GM12892 (cell line): ENCODE results near the gene BRSK1.

Source experiments
- DNase-seq: peaks from one replicate; pipeline ENCODE4 v3.0.0; 2011; ENCODE audit not compliant: insufficient read length
- FAIRE-seq: peaks from 2 replicates; lab custom pipeline; 2011; peaks lifted over from hg19 to GRCh38; lab: Jason Lieb, UNC
- POLR2A ChIP-seq: IDR thresholded peaks from 2 replicates; pipeline ENCODE4 v1.6.1; 2011; ENCODE audit warnings: low read depth, low read length, control low read depth
- POLR2AphosphoS5 ChIP-seq: IDR thresholded peaks from 2 replicates; pipeline ENCODE4 v1.6.1; 2011; ENCODE audit warnings: low read depth, low read length, control low read depth
- TAF1 ChIP-seq: IDR thresholded peaks from 2 replicates; pipeline ENCODE4 v1.6.1; 2011; ENCODE audit warnings: low read depth, mild to moderate bottlenecking, control low read depth, low read length, borderline replicate concordance

Gene BRSK1

DNA sequence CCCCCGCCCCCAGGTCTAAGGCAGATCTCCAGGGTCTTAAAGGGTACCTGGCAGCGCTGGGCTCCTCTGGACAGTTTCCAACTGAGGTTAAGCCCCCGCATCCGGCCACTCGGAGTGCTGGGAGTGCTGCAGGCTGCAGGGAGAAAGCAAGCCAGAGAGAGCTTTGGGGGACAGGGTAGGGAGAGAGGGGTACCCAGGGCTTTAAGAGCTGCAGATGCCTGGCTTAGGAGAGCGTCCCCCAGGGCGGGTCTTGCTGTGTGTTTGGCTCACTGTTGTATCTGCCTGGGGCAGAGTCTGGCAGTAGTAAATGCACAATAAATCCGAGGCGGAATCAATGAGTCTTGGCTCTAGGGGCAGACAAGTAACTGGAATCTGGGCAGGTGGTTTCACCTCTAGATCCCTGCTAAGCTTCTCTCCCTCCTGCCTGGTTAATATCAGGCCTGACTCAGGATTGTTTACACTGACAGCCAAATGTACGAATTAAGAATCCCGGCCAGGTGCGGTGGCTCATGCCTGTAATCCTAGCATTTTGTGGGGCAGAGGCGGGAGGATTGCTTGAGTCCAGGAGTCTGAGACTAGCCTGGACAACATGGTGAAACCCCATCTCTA, 71.5 kb downstream of the BRSK1 start:
- TF ChIP-seq POLR2AphosphoS5 (no peak), POLR2A (no peak), TAF1 (no peak)
- no peak for DNase-seq
- no peak for FAIRE-seq

DNA sequence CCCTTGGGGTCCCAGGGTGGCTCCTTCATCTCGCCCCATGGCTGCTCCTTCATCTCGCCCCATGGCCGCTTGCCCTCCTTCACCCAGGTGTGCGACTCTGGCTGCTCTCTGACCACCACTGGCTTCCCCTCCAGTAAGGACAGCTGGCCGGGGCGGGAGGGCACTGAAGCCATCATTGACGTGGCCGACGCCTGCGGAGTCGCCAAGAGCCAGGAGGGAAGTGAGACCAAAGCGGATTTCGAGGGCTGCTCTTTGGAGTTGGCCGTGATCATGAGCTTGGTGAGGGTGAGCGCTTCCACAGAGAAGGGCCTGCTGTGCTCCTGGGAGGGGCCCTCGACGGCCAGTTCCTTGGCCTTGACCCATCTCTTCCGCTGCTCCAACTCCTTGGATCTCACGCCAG, 74.7 kb downstream of the BRSK1 start:
- no peak for DNase-seq
- no peak for FAIRE-seq
- TF ChIP-seq POLR2AphosphoS5, result no peak
- no peak for TF ChIP-seq POLR2A
- no peak for TF ChIP-seq TAF1

DNA sequence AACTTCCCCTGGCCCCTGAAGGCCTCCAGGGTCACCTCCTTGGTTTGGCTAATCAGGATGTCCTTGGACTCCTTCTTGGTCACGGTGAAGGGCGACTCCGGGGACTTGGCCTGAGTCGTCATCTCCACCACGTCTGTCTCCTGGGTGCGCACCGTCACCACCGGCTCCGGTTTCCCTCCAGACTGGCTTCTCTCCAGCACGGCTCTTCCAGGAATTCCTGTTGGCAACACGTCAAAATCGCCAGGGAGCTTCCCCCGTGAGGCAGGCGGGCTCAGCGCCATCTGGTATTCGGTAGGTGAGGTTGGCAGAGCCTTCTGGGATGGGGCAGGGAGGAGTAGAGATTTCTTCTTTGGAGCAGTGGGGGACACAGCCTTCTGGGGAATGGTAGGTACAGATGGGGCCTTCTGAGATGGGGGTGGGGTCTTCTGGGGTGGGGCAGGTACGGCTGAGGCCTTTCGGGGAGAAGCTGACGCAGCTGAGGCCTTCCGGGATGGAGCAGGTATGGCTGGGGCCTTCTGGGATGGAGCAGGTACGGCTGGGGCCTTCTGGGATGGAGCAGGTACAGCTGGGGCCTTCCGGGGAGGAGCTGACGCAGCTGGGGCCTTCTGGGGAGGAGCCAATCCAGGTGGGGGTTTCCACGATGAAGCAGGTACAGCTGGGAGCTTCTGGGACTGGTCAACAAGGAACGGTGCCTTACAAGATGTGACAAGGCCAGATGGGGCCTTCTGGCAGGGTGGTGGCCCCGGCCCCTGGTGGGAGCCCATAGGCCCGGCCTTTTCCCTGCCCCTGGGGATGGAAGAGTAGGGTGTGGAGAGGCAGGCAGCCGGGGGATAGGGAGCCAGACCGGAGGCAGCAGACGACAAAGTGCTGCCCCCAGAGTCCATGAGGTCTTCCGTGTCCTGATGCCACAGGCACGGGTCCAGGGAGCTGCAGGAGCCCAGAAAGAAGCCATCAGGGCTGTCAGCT, 75.4 kb downstream of the BRSK1 start:
- TF ChIP-seq TAF1, result no peak
- TF ChIP-seq POLR2A, result no peak
- no peak for TF ChIP-seq POLR2AphosphoS5
- FAIRE-seq, result no peak
- DNase-seq, result no peak

DNA sequence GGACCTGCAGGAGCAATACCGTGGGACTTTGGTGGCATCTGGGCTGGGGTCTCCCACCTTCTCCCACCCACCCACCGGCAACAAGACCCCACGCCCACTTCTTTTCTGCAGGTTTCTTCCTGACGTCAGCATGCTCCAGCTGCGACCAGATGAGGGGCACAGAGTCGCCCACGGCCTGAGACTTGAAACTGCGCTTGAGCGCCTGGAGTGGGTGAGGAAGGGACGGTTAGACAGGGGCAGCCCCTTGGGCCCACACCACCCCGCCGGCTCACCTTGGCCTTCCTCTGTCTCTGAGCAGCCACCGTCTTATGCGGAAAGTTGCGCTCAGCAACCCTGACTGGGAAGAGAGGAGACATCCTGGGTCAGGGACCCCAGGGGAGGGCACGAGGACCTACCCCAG, 77.1 kb downstream of the BRSK1 start:
- no peak for TF ChIP-seq POLR2A
- no peak for TF ChIP-seq POLR2AphosphoS5
- TF ChIP-seq TAF1, result no peak
- DNase-seq, result no peak

More for the DNA sequence above, 77.1 kb downstream of the BRSK1 start:
- no peak for FAIRE-seq
